ENCODE results near the gene XIRP1.

DNA sequence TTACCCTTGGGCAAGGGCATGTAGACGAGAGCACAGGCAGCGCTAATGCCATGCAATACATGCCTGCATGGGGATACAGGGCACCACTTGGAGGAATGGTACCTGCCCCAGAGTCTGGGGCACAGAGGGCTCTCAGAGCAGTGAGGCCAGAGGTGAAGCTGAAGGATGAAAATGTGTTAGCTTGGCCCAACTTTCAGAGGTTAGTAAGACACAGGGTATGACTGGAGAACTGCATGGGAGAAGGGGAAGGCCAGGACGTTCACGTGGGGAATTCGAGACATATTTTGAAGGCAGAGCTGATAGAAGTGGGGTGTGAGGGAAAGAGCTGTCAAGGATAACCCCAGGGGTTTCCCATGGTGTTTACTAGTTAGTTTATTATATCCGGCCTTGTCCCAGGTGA is 58.6 kb downstream of the XIRP1 start:
- TF ChIP-seq POLR2A (IDR thresholded peaks at IDR 0.05), result no peak
- TF ChIP-seq, protein P1, sequence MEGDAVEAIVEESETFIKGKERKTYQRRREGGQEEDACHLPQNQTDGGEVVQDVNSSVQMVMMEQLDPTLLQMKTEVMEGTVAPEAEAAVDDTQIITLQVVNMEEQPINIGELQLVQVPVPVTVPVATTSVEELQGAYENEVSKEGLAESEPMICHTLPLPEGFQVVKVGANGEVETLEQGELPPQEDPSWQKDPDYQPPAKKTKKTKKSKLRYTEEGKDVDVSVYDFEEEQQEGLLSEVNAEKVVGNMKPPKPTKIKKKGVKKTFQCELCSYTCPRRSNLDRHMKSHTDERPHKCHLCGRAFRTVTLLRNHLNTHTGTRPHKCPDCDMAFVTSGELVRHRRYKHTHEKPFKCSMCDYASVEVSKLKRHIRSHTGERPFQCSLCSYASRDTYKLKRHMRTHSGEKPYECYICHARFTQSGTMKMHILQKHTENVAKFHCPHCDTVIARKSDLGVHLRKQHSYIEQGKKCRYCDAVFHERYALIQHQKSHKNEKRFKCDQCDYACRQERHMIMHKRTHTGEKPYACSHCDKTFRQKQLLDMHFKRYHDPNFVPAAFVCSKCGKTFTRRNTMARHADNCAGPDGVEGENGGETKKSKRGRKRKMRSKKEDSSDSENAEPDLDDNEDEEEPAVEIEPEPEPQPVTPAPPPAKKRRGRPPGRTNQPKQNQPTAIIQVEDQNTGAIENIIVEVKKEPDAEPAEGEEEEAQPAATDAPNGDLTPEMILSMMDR (IDR thresholded peaks at IDR 0.05), result no peak
